HG03280 (cell line): ENCODE results near the gene ANTXR1.

Source experiments
- ATAC-seq: cut with Tn5 transposase; IDR thresholded peaks from one replicate; pipeline ENCODE4 v1.9.1; 2021; ENCODE audit warnings: mild to moderate bottlenecking, moderate library complexity; ENCODE audit not compliant: unreplicated experiment

The ANTXR1 gene

DNA sequence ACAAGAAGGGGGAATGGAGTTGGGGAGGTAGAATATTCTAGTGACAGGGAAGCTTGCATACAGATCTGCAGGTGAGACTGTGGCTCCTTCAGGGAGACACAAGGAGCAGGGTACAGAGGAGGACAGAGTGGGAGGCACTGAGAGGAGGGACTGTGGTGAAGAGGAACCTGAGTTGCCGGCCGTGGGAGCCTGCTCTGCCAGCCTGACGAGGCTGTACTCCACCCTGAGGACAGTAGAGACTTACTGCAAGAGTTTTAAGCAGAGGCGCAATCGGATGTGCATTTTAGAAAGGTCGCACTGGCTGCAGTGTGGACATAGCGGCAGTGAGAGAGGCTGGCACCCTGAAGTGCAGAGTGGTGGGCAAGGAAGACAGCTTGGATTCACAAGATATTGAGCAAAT is 188.3 kb downstream of the ANTXR1 start:
- ATAC-seq: no peak

DNA sequence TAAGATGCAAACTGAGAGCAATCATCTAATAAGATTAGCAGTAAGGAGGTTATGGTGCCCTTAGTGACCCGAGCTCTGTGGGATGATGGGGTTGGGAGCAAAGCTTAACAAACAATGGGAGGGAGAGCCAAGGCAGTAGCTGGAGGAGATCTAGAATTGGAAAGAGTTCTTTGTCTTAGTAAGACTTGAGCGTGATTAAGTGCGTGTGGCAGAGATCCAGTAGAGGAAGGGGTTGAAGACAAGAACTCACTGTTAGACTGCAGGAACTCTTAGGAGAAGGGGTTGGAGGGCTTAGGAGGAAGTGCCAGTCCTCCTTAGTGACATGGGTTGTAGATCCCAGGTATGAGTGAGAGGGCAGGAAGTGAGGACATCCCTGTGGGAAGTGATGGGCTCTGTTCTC is 189.3 kb downstream of the ANTXR1 start:
- no peak for ATAC-seq

DNA sequence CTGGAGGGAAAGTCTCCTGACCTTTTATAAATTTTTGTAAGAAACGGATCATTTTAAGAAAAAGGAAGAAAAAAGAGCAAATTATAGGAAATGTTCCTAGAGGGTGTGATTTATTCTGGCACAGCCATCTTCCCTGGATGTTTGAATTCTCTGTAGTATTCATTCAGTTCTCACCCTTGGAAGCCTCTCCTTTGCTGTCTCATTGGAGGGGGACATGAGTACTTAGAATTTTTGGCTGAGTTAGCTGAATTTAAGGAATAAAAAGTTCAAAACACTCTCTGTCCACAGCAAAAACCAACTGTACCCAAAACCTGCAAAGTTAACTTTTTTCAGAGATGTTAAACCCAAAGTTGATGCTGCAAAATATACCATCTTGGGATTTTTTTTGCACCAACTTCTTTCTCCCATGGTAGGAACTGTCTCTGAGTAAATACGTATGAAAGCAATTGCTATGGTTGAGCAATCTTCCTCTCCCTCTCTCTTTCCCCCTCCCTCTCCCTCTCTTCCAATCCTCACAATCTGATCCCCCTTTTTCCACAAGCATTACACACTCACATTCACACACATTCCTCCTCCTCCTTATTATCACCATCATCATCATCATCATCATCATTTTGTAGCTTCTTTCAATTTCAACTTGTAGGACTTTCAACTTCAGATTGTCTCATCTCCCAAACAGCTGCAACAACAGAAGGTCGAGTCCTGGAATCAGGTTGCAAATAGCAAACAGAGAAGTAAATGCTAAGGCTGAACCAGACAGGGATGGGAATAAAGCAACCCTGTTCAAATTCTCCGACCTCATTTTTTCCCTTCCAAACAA is 190.4 kb downstream of the ANTXR1 start:
- no peak for ATAC-seq

DNA sequence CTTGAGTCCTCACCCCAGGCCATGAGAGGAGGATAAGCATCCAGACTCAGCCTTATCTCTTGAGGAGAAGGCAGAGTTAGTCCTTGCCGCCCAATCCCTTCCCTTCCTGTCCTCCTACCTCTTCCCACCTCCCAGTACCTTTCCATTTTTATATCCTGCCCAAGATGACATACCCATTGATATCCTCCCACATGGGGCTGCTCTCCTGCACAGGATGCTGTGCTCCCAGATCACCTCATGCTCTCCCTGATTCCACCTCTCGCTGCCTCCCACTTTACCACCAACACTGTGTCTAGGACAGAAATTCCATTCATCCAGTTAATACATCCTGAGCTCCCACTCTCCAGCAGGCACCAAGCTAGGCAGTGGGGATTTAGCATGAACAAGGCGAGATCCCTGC is 191.7 kb downstream of the ANTXR1 start:
- ATAC-seq: no peak

DNA sequence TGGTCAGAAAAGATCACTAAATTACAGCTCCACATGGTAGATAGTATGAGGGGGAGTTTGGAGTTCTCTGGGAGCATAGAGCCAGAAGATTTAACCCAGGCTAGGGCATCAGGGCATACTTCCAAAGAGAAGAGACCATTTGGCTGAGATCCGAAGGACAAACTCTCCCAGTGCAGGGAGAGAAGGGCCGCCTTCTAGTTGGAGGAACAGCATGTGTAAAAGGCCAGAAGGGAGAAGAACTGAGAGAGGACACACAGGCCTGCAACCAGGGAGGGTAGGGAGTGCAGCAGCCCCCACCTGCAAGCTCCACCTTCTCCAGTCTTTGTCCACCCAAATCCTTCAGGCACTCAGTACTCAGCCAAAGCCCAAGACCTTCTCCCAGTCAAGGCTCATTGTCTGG is 192.1 kb downstream of the ANTXR1 start:
- ATAC-seq: no peak

DNA sequence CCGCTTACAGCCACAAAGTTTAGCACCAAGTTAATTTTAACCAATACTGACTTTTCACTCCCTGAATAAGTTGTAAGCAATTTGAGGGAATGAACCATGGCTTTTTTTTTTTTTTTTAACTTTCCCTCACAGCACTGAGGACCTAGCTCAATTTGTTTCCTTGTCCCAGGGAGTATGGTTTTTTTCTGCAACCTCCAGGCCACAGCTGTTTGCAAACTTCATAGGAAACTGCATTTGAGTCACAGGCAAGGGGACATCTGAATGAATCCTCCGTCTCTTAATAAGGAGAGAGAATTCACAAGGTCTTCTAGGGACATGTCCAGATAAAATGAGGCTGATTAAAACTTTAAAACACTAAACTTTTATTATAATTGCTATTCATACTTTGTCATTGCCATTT is 192.5 kb downstream of the ANTXR1 start:
- ATAC-seq: no peak

DNA sequence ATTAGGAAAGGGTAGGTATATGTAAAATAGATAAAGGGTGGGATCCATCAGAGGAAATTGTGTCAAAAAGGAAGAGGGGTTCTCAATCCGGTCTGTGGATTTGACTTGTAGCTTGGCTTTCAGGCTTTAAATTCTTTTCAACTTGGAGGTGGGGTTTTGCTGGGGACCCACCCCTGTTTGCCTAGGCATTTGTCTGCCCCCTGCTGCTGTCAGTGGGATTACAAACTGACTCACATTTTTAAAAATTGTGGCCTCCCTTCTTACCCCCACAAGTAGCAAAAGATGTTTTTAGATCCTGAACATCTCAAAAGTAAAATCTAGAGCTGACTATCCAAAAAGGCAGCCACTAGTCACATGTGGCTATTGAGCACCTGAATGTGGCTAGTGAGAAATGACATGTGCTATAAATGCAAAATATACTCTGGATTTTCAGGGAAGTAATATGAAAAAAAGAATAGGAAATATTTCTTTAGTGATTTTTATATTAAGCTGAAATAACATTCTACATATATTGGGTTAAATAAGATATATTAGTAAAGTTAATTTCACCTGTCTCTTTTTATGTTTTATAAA is 195.1 kb downstream of the ANTXR1 start:
- no peak for ATAC-seq

DNA sequence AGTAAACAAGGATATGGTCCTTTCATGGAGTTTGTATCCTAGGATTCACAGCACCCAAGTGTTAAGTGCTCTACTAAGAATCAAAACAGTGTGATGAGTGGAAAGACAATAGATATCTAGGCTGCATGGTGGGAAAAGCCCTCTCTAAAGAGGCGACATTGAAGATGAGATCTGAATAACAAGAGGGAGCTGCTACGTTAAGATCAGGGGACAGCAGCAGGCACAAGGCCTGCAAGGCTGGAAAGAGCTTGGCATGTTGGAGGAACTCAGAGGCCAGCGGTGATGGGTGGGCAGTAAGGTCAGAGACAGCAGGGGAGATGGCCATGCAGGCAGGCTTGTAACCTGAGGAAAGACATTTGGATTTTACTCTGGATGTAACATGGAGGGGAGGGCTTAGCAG is 196.5 kb downstream of the ANTXR1 start:
- ATAC-seq: no peak

DNA sequence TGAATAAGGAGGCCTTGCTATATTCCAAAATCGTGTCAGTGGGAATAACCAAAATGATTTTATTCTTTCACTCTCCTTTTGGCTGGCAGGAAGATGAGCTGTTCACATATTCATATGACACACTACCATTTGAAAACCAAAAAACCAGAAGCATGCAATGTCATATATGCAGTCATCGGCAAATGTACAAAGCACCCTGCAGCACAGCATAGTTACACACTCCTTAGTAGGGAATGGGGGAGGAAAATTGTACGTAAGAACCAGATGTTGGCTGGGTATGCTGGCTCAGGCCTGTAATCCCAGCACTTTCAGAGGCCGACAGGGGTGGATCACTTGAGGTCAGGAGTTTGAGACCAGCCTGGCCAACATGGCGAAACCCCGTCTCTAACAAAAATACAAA is 197.4 kb downstream of the ANTXR1 start:
- ATAC-seq: no peak

DNA sequence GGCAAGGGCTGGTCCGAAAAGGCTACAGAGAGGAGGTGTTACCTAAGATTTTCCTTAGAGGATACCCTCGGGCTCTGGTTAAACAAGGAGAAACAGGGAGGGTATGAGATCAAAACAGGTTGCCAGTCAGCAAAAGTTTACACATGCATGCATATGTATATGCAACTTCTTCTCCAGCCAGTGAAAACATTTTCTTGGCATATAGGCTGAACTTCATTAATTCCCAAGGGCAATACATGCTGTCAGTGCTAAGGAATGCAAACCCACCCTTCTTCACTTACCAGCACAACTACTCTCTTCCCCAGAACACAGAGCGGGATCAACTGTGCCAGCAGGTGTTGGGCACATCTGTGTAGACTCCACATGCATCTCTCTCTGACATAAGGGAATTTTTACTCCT is 198.1 kb downstream of the ANTXR1 start:
- ATAC-seq: no peak

DNA sequence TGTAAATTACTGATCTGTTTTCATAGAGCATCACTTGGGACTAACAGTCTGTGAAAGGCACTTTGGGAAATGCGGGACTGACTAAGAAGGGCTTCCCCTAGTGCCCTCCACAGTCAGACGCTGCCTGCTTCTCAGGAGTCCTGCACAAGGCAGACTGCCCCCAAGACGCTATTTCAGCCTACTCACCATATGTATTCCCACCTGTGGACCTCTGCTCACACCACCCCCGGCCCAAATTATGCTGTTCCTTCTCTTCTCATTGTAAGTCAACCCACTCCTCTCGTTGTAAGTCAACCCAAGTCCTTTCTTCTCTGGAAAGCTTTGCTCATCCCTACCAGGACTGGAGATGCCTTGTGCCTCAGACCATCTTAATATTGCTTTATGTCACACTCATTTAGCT is 198.7 kb downstream of the ANTXR1 start:
- ATAC-seq: no peak

DNA sequence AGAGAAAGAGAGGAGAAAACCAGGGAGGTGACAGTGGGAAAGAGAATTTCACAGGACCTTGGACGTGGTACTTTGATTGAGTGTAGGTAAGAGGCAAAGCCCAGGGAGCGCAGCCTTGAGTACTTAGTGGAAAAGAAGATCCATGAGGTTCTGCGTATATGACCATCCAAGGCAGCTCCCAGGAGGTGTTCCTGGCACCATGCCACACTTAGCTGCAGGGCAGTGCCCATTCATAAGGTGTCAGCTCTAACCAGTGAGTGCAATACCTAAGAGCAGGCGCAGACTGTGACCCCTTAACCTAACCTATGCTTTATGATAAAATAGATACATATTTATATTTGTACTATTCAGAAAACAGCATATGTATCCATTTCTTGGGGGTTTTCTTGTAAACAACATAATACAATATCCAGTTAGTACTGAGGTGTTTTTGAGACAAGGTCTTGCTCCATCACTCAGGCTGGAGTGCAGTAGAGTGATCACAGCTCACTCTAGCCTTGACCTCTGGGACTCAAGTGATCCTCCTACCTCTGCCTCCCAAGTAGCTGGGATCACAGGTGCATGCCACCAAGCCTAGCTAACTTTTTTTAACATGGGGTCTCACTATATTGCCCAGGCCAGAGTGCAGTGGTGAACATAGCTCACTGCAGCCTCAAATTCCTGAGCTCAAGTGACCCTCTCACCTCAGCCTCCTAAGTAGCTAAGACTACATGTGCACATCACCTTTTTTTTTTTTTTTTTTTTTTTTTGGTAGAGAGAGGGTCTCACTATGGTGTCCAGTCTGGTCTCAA is 199.5 kb downstream of the ANTXR1 start:
- no peak for ATAC-seq

DNA sequence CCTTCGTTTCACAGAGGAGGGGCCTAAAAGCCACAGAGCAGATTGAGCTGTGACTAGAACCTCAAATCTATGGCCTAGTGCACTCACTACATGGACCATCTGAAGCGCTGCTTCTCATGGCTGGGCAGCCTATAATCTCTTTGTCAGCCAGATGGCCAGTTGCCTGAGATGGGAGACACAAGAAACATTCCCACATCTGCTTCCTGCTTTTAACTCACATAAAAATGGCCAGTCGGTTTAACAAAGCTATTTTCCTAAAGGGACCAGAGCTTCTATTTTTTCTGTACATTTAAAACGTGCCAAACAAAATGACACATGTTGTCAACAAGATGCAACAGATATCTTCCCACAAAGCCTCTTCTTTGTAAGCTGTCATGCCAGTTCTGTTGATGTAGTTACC is 200.2 kb downstream of the ANTXR1 start:
- no peak for ATAC-seq

DNA sequence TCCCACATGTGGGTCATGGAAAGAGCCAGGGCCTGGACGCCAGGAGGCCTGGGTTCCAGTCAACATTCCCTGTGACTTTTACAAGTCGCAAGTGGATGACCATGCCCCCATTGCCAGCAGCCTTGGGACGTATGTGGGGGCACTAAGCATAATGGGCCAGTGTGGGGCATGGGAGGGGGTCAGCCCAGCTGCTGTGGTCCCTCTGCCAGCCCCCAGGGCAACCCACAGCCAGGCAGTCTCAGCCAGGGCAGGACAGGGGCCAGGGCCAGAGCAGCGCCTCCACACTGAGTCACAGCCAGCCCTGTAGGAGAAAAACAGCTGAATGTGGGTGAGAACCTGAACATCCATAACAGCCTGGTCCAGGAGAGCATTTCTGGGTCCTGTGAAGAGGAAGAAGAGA is 200.8 kb downstream of the ANTXR1 start:
- no peak for ATAC-seq

DNA sequence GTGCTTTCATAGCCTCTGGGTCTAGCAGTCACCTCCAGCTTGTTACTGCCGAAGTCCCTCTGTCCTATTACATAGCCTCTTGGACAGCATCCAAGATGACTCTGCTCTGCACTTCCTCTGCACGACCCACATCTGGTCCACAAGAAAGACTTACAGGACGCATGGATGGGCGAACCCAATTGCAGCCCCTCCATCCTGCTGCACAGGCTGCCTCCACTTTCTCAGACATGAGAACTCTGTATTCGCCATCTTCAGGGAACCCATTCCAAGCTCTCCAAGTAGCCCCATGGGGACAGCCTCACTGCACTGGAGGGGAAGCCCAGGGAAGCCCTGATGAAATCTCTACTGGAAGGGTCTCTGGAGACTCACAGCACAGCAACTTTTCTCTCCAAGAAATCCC is 201.9 kb downstream of the ANTXR1 start:
- no peak for ATAC-seq

DNA sequence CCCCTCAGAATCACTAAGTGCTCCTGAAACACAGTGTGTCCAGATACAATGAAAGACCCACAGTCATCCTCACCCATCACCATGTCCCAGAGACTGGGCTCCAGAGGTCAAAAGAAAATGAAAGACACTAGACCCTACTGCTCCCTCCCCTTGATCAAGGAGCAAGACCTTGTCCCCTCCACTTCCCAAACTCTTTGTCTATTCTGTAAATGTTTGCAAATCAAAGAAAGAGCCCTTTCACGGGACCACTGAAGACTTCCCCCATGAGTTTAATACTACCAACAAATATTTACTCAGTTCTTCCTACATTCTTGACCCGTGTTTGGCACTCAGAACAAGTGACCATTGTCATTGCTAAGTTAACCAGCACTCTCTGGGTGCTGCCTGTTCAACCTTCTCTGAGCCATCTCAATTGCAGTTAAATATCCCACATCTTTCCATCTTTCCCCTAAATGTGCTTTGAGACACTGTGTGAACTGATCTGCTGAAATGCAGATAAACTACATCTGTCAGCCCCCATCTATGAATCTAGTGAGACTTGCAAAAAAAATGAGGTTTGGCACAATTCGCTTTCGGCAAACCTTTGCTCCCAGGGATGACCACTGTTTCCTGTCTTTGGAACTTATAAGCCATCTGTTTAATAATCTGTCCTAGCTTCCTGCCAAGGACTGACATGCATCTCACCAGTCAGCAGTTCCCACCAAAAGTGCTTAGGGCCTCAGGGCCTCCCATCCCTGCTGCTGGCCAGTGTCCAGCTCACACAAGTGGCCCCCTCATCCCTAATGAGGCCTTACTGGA is 203.8 kb downstream of the ANTXR1 start:
- no peak for ATAC-seq

DNA sequence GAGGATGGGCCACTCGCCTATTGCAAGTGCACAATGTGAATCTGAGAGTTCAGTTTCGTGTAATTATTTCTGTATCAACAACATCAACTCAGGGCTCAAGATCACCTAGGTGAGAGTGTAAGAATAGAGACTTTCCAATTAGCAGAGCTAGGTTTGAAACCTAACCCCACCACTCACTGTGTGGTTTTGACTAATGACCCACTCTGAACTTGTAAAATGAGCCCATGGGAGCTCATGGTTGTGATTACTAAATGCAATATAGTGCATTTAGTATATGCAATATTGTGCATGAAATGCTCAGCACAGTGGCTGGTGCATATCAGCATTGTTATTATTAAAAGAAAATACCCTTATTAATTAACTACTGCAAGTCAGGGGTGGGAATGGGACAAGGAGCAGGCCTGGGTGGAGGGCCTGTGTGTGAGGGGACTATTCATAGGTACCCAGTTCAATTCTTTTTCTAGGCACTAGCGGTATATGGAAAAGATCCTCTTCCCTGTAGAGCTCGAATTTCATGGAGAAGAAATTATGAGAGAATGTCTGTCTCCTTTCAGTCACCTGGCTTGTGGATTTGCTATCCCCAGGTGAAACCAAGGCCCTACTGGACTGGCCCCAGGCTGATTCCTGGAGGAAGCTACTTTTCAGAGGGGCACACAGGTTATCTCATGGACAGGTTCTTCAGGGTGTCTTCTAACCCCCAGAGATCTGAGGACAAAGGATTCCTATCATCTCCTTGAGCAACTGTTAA is 204.5 kb downstream of the ANTXR1 start:
- no peak for ATAC-seq

DNA sequence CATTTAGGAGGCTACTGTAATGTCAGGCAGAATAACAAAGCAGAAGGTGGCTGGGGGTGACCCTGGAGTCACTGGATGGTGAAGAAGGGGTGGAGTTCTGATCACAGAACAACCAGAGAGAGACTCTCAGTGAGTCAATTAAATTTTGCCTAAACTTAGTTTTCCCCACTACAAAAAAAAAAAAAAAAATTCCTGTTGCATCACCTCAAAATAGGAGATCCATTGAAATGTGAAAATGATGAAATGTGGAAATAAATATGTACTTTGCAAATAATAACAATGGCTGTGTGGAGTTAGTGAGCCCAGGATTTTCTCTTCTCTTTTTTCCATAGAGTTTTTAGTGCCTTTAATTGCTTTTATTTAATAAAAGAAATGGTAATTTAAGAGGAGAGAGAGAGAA is 208.5 kb downstream of the ANTXR1 start:
- no peak for ATAC-seq

DNA sequence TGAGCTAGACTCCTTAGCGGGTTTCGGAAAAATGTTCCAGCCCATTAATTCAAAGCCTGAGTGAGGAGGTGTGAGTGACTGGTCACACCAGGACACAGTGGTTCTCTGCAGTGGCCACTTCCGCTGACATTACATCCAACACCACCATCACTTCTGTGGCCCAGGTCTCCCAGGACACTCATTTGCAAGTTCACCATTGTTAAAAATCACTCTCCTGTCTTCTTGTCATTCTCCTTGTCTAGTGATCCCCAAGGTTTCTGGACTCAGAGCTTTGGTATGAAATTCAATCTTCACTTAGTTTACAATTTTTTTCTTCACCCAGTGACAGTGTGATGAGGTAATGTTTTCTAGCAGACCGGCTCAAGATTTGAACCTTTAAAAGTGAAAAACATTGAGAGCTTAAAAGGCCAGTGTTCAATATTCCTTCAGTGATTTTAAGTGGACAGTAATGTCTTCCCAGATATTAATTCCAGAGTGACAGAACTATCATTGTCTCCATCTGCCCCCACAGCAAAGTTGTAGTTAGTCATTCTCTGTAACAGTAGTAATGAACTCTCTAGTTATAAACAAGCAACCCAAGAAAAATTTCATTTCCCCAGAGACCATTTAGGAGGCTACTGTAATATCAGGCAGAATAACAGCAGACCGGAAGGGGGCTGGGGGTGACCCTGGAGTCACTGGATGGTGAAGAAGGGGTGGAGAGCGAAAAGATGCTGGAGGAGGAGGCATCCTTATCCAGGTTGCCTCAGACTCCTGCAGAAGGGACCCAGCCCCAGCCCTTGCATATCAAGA is 209.2 kb downstream of the ANTXR1 start:
- no peak for ATAC-seq
